Suprapubic skin (tissue), 4 donors: ENCODE results near the gene MUC6. TPM values are rescaled to one million over a fixed set of nuclear protein-coding genes. Genes with fewer than 3 reads are reported as not detected.

Source experiments
- DNase-seq, 2 donors: peaks; one replicate each; pipeline ENCODE4 v3.0.0-alpha.2; 2019; ENCODE audit warnings: low spot score in 2 of 2
- H3K27ac ChIP-seq: fragments of 200-600 bp; sonication (generic); one replicate; pipeline ENCODE4 v1.5.1; 2019
- H3K27me3 ChIP-seq: fragments of 200-600 bp; sonication (generic); one replicate; pipeline ENCODE4 v1.5.1; 2019
- H3K36me3 ChIP-seq: fragments of 200-600 bp; sonication (generic); one replicate; pipeline ENCODE4 v1.5.1; 2019
- H3K4me1 ChIP-seq: fragments of 200-600 bp; sonication (generic); one replicate; pipeline ENCODE4 v1.5.1; 2019
- H3K4me3 ChIP-seq: fragments of 200-600 bp; sonication (generic); one replicate; pipeline ENCODE4 v1.5.1; 2019; ENCODE audit warnings: mild to moderate bottlenecking
- H3K9me3 ChIP-seq: fragments of 200-600 bp; sonication (generic); one replicate; pipeline ENCODE4 v1.5.1; 2019
- CTCF ChIP-seq, 2 donors: fragments of 200-600 bp in 1 of 2; fragments of 450-650 bp in 1 of 2; sonication (generic) in 1 of 2; IDR thresholded peaks; one replicate each; pipeline ENCODE4 v1.5.1; 2016 to 2019; ENCODE audit warnings: antibody characterized with exemption in 2 of 2, mild to moderate bottlenecking in 1 of 2, moderate library complexity in 1 of 2
- EP300 ChIP-seq: sonication (generic); formaldehyde crosslinking; IDR thresholded peaks from one replicate; pipeline ENCODE4 v1.6.1; 2017; ENCODE audit warnings: antibody characterized with exemption
- POLR2A ChIP-seq, 2 donors: fragments of 450-650 bp; IDR thresholded peaks; one replicate each; pipeline ENCODE4 v1.6.1; 2017; ENCODE audit warnings: antibody characterized with exemption in 2 of 2, mild to moderate bottlenecking in 2 of 2, moderate library complexity in 2 of 2
- POLR2AphosphoS5 ChIP-seq, 3 donors: sonication (generic); formaldehyde crosslinking; IDR thresholded peaks; one replicate each; pipeline ENCODE4 v1.6.1; 2017; ENCODE audit warnings: antibody characterized with exemption in 3 of 3
- WGBS: methylation state at CpG from one replicate; pipeline ENCODE4 v1.1.5; 2018; 5-methylcytosine and 5-hydroxymethylcytosine counted together
- total RNA-seq, 4 donors: library from RNA; depleted of rRNA; stranded (reverse); fragments of >200 nt; gene quantifications; one replicate each; pipeline ENCODE4 v1.1.0, GENCODE V29; 2016

Gene MUC6
- total RNA-seq, 4 donors from 2014 or later, result 0.04 TPM; not detected in 3

GRCh38 chr11:1051356-1052132 is 15.0 kb upstream of the MUC6 start:
- DNase-seq, result peak in 1 of 2 donors; percentile 57
- no peak overlapping the region for H3K27ac ChIP-seq
- TF ChIP-seq EP300 (no peak), POLR2AphosphoS5 (IDR thresholded peaks at IDR 0.05) (no peak), CTCF (IDR thresholded peaks at IDR 0.05) (no peak)
- peaks cover 37% of the 10 kb centered on the region for H3K27me3 ChIP-seq
- H3K36me3 ChIP-seq, result no peaks in the 10 kb centered on the region
- peaks cover 17% of the 10 kb centered on the region for H3K4me1 ChIP-seq
- no peak overlapping the region for H3K4me3 ChIP-seq
- H3K9me3 ChIP-seq, result no peaks in the 10 kb centered on the region
- WGBS, result 60% methylated on average over 3 of the region's 15 CpGs

- Histone ChIP-seq H3K4me1 (peaks cover 17% of the 10 kb centered on the region), H3K36me3 (no peaks in the 10 kb centered on the region), H3K4me3 (no peak overlapping the region), H3K27me3 (peaks cover 30% of the 10 kb centered on the region), H3K27ac (no peak overlapping the region), H3K9me3 (no peaks in the 10 kb centered on the region)
- WGBS, result 14% methylated on average over 15 of the region's 39 CpGs
- peak in 1 of 2 donors; percentile 67 for DNase-seq
- TF ChIP-seq POLR2AphosphoS5 (IDR thresholded peaks at IDR 0.05), result no peak
- TF ChIP-seq CTCF (IDR thresholded peaks at IDR 0.05), result peak; percentile 76 to 84
These were observed 14.2 kb upstream of the MUC6 start for GRCh38 chr11:1050581-1051355.

- peak in 1 of 2 donors; percentile 60 for DNase-seq
- H3K4me3 ChIP-seq, result no peak overlapping the region
- 66% methylated on average over 15 of the region's 18 CpGs for WGBS
- no peaks in the 10 kb centered on the region for H3K9me3 ChIP-seq
- H3K27me3 ChIP-seq, result peaks cover 29% of the 10 kb centered on the region
- H3K36me3 ChIP-seq, result no peaks in the 10 kb centered on the region
- TF ChIP-seq POLR2A (IDR thresholded peaks at IDR 0.05) (no peak), EP300 (no peak), CTCF (IDR thresholded peaks at IDR 0.05) (no peak), POLR2AphosphoS5 (IDR thresholded peaks at IDR 0.05) (no peak)
- H3K4me1 ChIP-seq, result peaks cover 17% of the 10 kb centered on the region
- no peak overlapping the region for H3K27ac ChIP-seq
These were observed 13.5 kb upstream of the MUC6 start for GRCh38 chr11:1049911-1050580.

- H3K27ac ChIP-seq, result no peak overlapping the region
- DNase-seq, result no peak
- H3K27me3 ChIP-seq, result peaks cover 30% of the 10 kb centered on the region
- H3K36me3 ChIP-seq, result no peaks in the 10 kb centered on the region
- H3K4me3 ChIP-seq, result no peak overlapping the region
- H3K4me1 ChIP-seq, result peaks cover 13% of the 10 kb centered on the region
- no peaks in the 10 kb centered on the region for H3K9me3 ChIP-seq
- WGBS, result 83% methylated on average over 3 of the region's 13 CpGs
- TF ChIP-seq POLR2AphosphoS5 (IDR thresholded peaks at IDR 0.05), result no peak
- TF ChIP-seq CTCF (IDR thresholded peaks at IDR 0.05), result no peak
- no peak for TF ChIP-seq EP300
- TF ChIP-seq POLR2A (IDR thresholded peaks at IDR 0.05), result no peak
These were observed 12.9 kb upstream of the MUC6 start for GRCh38 chr11:1049431-1049891.

GRCh38 chr11:1049071-1049405 is 12.5 kb upstream of the MUC6 start:
- Histone ChIP-seq H3K36me3 (no peaks in the 10 kb centered on the region), H3K4me3 (no peak overlapping the region), H3K4me1 (peaks cover 9% of the 10 kb centered on the region), H3K27ac (no peak overlapping the region), H3K27me3 (peaks cover 26% of the 10 kb centered on the region), H3K9me3 (no peaks in the 10 kb centered on the region)
- DNase-seq, result no peak
- 83% methylated on average over 5 of the region's 6 CpGs for WGBS
- no peak for TF ChIP-seq POLR2AphosphoS5 (IDR thresholded peaks at IDR 0.05)
- no peak for TF ChIP-seq POLR2A (IDR thresholded peaks at IDR 0.05)
- TF ChIP-seq CTCF (IDR thresholded peaks at IDR 0.05), result no peak
- TF ChIP-seq EP300, result no peak
